Pancreas (tissue), 10 donors: ENCODE data around the gene PLSCR1. TPM values are rescaled to one million over a fixed set of nuclear protein-coding genes. Genes with fewer than 3 reads are reported as not detected.

Source experiments
- ATAC-seq, 4 donors: fragments of 200-7000 bp; cut with Tn5 transposase; one replicate each; pipeline versions ENCODE4 v1.8.0 to v1.9.1; 2020; ENCODE audit warnings: mild to moderate bottlenecking in 4 of 4, moderate library complexity in 4 of 4
- DNase-seq, 6 donors: peaks; one replicate each; pipeline ENCODE4 v3.0.0-alpha.2; 2020
- FAIRE-seq: peaks from 2 replicates; lab custom pipeline; 2012; peaks lifted over from hg19 to GRCh38; lab: Jason Lieb, UNC
- H3K27ac ChIP-seq, 4 donors: fragments of 200-600 bp; sonication (generic); 1 replicate in 3 of 4; 2 replicates in 1 of 4; pipeline versions ENCODE4 v1.5.0 to v1.8.0; 2020
- H3K27me3 ChIP-seq, 4 donors: fragments of 200-600 bp; one replicate each; pipeline ENCODE4 v1.8.0; 2021
- H3K36me3 ChIP-seq, 3 donors: fragments of 200-600 bp; sonication (generic) in 1 of 3; one replicate each; pipeline versions ENCODE4 v1.5.0 to v1.8.0; 2020 to 2021
- H3K4me1 ChIP-seq, 3 donors: fragments of 200-600 bp; one replicate each; pipeline ENCODE4 v1.8.0; 2021
- H3K4me3 ChIP-seq, 4 donors: fragments of 200-600 bp; sonication (generic) in 2 of 4; one replicate each; pipeline versions ENCODE4 v1.5.0 to v1.8.0; 2020 to 2021
- H3K9me3 ChIP-seq, 4 donors: fragments of 200-600 bp; one replicate each; pipeline ENCODE4 v1.8.0; 2021
- whole genome bisulfite sequencing, 2 donors: extraction: QIAGEN DNeasy Blood & Tissue Kit; methylation state at CpG; one replicate each; pipeline ENCODE4 v1.1.7; 2013; 5-methylcytosine and 5-hydroxymethylcytosine counted together
- intact Hi-C, 3 donors: fragments of 100-400 bp; cut with DNase I; formaldehyde crosslinking; loops; one replicate each; pipeline versions ENCODE4 v1.11.1 to v1.14.2; 2022
- polyA plus RNA-seq, 2 donors: library from polyadenylated mRNA; stranded (reverse); fragments of 200-250 nt; gene quantifications; one replicate each; pipeline ENCODE4 v1.2.3, GENCODE V29; 2013
- total RNA-seq, 6 donors: library from RNA; stranded (reverse); fragmentation: NEBNext Ultra II Directional in 4 of 6; extraction: Animal tissue kit (Norgen Biotek cat#: 25700) in 4 of 6; gene quantifications; one replicate each; pipeline versions ENCODE4 v1.2.1 to v1.2.4, GENCODE V29; 2021 to 2023
- TF ChIP-seq, protein P1 (sequence below), 4 donors: fragments of 200-600 bp; sonication (generic) in 3 of 4; IDR thresholded peaks; one replicate each; pipeline versions ENCODE4 v1.5.0 to v1.8.0; 2021; ENCODE audit warnings: antibody characterized with exemption in 4 of 4
- donor health status: healthy with polysubstance abuse.
- donor health status: DM: no; HTN: no; CAD: no; lungs with moderate emphysema.
- donor health status: DM: no; HTN: no; CAD: no.
- donor health status: control.
- donor health status: control.
- donor health status: Bipolar disorder and iron deficiency.
- donor health status: DM: yes; HTN: yes; CAD: no.
- donor health status: DM: no; HTN: no; CAD: no.
- donor health status: DM: no; HTN: no; CAD: no.
- donor health status: DM: yes; HTN: yes; CAD: no.

The PLSCR1 gene
- total and polyA plus RNA-seq, 8 donors: 23.8 to 117 (median 40.7) TPM

DNA sequence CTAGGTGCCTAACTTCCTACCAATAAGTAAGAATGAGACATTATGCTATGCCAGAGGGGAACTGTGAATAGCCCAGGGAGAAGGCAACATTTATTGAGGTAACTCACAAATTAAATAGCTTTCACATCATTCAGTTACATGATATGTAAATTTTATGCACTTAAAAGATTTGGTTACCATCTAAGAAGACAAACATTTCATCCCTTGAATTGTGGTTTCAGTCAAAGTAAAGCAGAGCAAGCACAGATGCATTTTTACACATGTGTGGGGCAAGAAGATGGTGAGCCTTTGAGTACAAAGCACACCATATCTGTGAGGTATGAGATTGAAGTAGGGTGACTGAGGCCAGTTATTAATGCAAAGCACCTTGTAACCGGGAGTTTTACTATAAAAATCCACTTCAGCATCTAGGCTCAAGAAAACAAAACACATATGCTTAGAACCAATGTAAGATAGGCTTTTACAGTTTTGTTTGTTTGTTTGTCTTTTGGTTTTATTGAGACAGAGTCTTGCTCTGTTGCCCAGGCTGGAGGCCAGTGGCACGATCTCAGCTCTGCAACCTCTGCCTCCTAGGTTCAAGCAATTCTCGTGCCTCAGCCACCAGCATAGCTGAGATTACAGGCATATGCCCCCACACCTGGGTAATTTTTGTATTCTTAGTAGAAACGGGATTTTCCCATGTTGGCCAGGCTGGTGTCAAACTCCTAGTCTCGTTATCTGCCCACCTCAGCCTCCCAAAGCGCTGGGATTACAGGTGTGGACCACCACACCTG is 78.5 kb downstream of the PLSCR1 start:
- TF ChIP-seq, protein P1, sequence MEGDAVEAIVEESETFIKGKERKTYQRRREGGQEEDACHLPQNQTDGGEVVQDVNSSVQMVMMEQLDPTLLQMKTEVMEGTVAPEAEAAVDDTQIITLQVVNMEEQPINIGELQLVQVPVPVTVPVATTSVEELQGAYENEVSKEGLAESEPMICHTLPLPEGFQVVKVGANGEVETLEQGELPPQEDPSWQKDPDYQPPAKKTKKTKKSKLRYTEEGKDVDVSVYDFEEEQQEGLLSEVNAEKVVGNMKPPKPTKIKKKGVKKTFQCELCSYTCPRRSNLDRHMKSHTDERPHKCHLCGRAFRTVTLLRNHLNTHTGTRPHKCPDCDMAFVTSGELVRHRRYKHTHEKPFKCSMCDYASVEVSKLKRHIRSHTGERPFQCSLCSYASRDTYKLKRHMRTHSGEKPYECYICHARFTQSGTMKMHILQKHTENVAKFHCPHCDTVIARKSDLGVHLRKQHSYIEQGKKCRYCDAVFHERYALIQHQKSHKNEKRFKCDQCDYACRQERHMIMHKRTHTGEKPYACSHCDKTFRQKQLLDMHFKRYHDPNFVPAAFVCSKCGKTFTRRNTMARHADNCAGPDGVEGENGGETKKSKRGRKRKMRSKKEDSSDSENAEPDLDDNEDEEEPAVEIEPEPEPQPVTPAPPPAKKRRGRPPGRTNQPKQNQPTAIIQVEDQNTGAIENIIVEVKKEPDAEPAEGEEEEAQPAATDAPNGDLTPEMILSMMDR (IDR thresholded peaks at IDR 0.05): no peak
- no peak for FAIRE-seq
- H3K4me1 ChIP-seq: peaks cover 0 to 9% (median 4%) of the 10 kb centered on the region in 3 donors
- H3K9me3 ChIP-seq: no peaks in the 10 kb centered on the region
- H3K27ac ChIP-seq: no peak overlapping the region
- DNase-seq: no peak
- ATAC-seq: no peak
- no peaks in the 10 kb centered on the region for H3K27me3 ChIP-seq
- H3K36me3 ChIP-seq: no peaks in the 10 kb centered on the region
- no peak overlapping the region for H3K4me3 ChIP-seq
- intact Hi-C loops: no loop called here
- WGBS, 2 donors: 90 to 97% methylated on average over 6 of the region's 6 CpGs

Other genes with a start within 250 kb of the PLSCR1 start
- 1 to 10 TPM in 1 of 6 donors, under 1 TPM in 5; 0.35 to 1.2 (median 0.72) TPM for gene PLSCR2, start 75.0 kb downstream of the PLSCR1 start, total RNA-seq
- gene PLSCR2, start 75.0 kb downstream of the PLSCR1 start, polyA plus RNA-seq: under 1 TPM; 0.30 to 0.77 TPM
- not detected for gene PLSCR5, start 60.7 kb upstream of the PLSCR1 start, total RNA-seq
- gene PLSCR5, start 60.7 kb upstream of the PLSCR1 start, polyA plus RNA-seq: not detected